ENCODE measurements around the gene PINK1. TPM values are rescaled to one million over a fixed set of nuclear protein-coding genes. Genes with fewer than 3 reads are reported as not detected.

The PINK1 gene
- total RNA-seq, 1 donor from 2014 or later, result 57.2 TPM

DNA sequence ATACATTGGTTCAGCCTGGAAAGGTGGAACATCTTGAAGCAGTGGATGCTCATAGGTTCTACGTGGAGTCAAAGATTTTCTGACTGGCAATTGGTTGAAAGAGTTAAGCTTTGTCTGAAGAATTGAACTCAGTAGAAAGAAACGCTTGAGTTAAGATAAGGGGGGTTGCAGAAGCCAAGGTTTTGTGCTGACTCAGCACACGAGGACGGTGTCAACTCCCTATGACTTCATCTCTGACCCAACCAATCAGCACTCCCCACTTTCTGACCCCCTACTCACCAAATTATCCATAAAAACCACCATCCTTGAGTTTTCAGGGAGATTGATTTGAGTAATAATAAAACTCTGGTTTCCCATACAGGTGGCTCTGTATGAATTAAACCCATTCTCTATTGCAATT lies 2.5 kb upstream of the PINK1 start:
- no peaks in the 10 kb centered on the region for H3K36me3 ChIP-seq
- no peaks in the 10 kb centered on the region for H3K9me3 ChIP-seq
- no peak overlapping the region for H3K27ac ChIP-seq
- ATAC-seq (no peak), DNase-seq (no peak)
- intact Hi-C loops (cut with DNase I), result no loop called here
- H3K4me3 ChIP-seq, result no peak overlapping the region
- TF ChIP-seq, protein P1, sequence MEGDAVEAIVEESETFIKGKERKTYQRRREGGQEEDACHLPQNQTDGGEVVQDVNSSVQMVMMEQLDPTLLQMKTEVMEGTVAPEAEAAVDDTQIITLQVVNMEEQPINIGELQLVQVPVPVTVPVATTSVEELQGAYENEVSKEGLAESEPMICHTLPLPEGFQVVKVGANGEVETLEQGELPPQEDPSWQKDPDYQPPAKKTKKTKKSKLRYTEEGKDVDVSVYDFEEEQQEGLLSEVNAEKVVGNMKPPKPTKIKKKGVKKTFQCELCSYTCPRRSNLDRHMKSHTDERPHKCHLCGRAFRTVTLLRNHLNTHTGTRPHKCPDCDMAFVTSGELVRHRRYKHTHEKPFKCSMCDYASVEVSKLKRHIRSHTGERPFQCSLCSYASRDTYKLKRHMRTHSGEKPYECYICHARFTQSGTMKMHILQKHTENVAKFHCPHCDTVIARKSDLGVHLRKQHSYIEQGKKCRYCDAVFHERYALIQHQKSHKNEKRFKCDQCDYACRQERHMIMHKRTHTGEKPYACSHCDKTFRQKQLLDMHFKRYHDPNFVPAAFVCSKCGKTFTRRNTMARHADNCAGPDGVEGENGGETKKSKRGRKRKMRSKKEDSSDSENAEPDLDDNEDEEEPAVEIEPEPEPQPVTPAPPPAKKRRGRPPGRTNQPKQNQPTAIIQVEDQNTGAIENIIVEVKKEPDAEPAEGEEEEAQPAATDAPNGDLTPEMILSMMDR (IDR thresholded peaks at IDR 0.05), result no peak
- H3K27me3 ChIP-seq (ENCODE audit: low read depth), result no peaks in the 10 kb centered on the region
- peaks cover 20% of the 10 kb centered on the region for H3K4me1 ChIP-seq

- H3K36me3 ChIP-seq, result peaks cover 11% of the 10 kb centered on the region
- TF ChIP-seq, protein P1 (IDR thresholded peaks at IDR 0.05), result no peak
- no peaks in the 10 kb centered on the region for H3K9me3 ChIP-seq
- ATAC-seq, result no peak
- no peak overlapping the region for H3K4me3 ChIP-seq
- H3K4me1 ChIP-seq, result peaks cover 22% of the 10 kb centered on the region
- H3K27me3 ChIP-seq (ENCODE audit: low read depth), result no peaks in the 10 kb centered on the region
- intact Hi-C loops (cut with DNase I), result no loop called here
- H3K27ac ChIP-seq, result no peak overlapping the region
- DNase-seq, result no peak
Measured at GRCh38 chr1:20632386-20632785, 872 bp upstream of the PINK1 start.

GRCh38 chr1:20634065-20634593 lies 871 bp downstream of the PINK1 start:
- peak overlapping the region; percentile 90 for H3K27ac ChIP-seq
- H3K36me3 ChIP-seq, result peaks cover 29% of the 10 kb centered on the region
- H3K4me3 ChIP-seq, result peak overlapping the region; percentile 93
- H3K4me1 ChIP-seq, result peaks cover 22% of the 10 kb centered on the region
- intact Hi-C loops (cut with DNase I), result no loop called here
- TF ChIP-seq, protein P1 (IDR thresholded peaks at IDR 0.05), result no peak
- ATAC-seq, result peak in 1 of 2 donors; percentile 13
- no peaks in the 10 kb centered on the region for H3K27me3 ChIP-seq (ENCODE audit: low read depth)
- no peaks in the 10 kb centered on the region for H3K9me3 ChIP-seq
- no peak for DNase-seq

DNA sequence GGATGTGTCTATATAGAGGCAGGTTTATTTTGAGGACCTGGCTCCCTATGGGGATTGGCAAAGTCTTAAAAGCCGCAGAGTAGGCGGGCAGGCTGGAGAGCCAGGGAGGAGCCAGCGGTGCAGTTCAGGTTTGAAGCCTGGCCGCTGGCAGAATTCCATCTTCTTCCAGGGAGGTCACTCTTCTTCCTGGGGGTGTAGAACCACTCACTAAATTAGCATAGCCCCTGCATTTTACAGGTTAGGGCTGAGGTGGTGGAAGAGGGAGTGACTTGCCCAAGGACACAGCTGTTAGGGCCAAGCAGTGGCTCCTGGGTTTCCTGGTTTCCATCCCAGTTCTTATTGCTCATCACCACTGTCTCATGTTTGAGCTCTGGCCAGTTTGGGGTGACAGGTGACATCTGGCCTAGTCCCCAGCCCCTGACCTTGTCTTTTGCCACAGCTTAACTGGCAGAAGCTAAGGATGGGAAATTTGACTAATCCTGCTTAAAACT lies 1.4 kb downstream of the PINK1 start:
- peaks cover 34% of the 10 kb centered on the region for H3K36me3 ChIP-seq
- TF ChIP-seq, protein P1 (IDR thresholded peaks at IDR 0.05), result no peak
- peaks cover 22% of the 10 kb centered on the region for H3K4me1 ChIP-seq
- DNase-seq, result peak; percentile 73
- H3K9me3 ChIP-seq, result no peaks in the 10 kb centered on the region
- H3K4me3 ChIP-seq, result peak overlapping the region; percentile 93
- intact Hi-C loops (cut with DNase I), result no loop called here
- no peaks in the 10 kb centered on the region for H3K27me3 ChIP-seq (ENCODE audit: low read depth)
- peak; percentile 77 to 87 for ATAC-seq
- H3K27ac ChIP-seq, result peak overlapping the region; percentile 90

DNA sequence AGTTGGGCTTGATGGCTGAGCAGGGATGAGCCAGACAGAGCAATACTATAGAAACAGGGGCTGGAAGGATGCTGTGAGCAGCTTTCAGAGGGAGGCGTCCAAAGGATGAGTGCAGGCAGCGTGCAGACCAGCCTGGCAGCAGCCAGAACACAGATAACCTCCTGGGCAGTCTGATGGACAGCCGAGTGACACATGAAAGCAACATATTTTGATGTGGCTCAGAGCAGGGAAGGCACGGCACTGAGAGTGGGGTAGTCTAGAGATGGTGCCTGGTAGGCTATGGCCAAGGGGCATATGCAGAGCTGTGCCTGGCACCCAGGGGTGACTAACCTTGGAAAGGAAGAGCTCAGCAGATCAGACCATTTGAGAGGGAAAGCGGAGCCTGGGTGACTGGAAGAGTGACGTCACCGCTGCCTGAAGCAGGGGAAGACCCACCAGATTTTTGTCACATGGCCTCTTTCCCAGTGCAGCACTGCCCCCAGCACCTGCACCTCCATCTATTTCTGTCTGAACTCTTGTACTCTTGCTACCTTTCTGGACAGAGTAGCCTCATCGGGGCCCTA lies 3.6 kb downstream of the PINK1 start:
- intact Hi-C loops (cut with DNase I), result no loop called here
- peaks cover 56% of the 10 kb centered on the region for H3K36me3 ChIP-seq
- H3K4me3 ChIP-seq, result no peak overlapping the region
- H3K4me1 ChIP-seq, result peaks cover 22% of the 10 kb centered on the region
- H3K27me3 ChIP-seq (ENCODE audit: low read depth), result no peaks in the 10 kb centered on the region
- no peak overlapping the region for H3K27ac ChIP-seq
- ATAC-seq, result no peak
- no peak for DNase-seq
- H3K9me3 ChIP-seq, result no peaks in the 10 kb centered on the region
- TF ChIP-seq, protein P1 (IDR thresholded peaks at IDR 0.05), result no peak
